ENCODE measurements around the gene CCDC69.

The CCDC69 gene

GRCh38 chr5:151223447-151224264 is at the start of gene CCDC69:
Gene CCDC69, minus strand, starts transcription at chr5:151224092. Its CDS starts 122 bp downstream, at chr5:151223970.
- Histone ChIP-seq H3K27ac (peak within 1 kb of the TSS; percentile 100), H3K4me1 (ENCODE audit: control insufficient read depth in 1 of 2, insufficient read depth in 1 of 2, low read depth in 1 of 2, low read length in 1 of 2) (peaks cover 57 to 64% of the 10 kb centered on the region in 2 experiments), H3K9me3 (no peaks in the 10 kb centered on the region), H3K27me3 (no peaks in the 10 kb centered on the region), H3K4me3 (ENCODE audit: low read depth in 1 of 2, low read length in 1 of 2) (peak within 1 kb of the TSS; percentile 82 to 86), H3K36me3 (no peaks in the 10 kb centered on the region)
- TF ChIP-seq CTCF (IDR thresholded peaks at IDR 0.05): no peak

GRCh38 chr5:151271336-151271735 is 47.4 kb upstream of the CCDC69 start:
- Histone ChIP-seq H3K9me3 (no peaks in the 10 kb centered on the region), H3K4me3 (ENCODE audit: low read depth in 1 of 2, low read length in 1 of 2) (no peak overlapping the region), H3K27ac (peak overlapping the region; percentile 44), H3K36me3 (peaks cover 36% of the 10 kb centered on the region), H3K27me3 (no peaks in the 10 kb centered on the region), H3K4me1 (ENCODE audit: control insufficient read depth in 1 of 2, insufficient read depth in 1 of 2, low read depth in 1 of 2, low read length in 1 of 2) (no peaks in the 10 kb centered on the region)
- no peak for TF ChIP-seq CTCF (IDR thresholded peaks at IDR 0.05)

- Histone ChIP-seq H3K9me3 (no peaks in the 10 kb centered on the region), H3K27ac (peak overlapping the region; percentile 5), H3K27me3 (no peaks in the 10 kb centered on the region), H3K4me3 (ENCODE audit: low read depth in 1 of 2, low read length in 1 of 2) (no peak overlapping the region), H3K4me1 (ENCODE audit: control insufficient read depth in 1 of 2, insufficient read depth in 1 of 2, low read depth in 1 of 2, low read length in 1 of 2) (no peaks in the 10 kb centered on the region), H3K36me3 (peaks cover 36% of the 10 kb centered on the region)
- TF ChIP-seq CTCF (IDR thresholded peaks at IDR 0.05): no peak
Observed at GRCh38 chr5:151270599-151270998, 46.7 kb upstream of the CCDC69 start.

- no peaks in the 10 kb centered on the region for H3K4me1 ChIP-seq (ENCODE audit: control insufficient read depth in 1 of 2, insufficient read depth in 1 of 2, low read depth in 1 of 2, low read length in 1 of 2)
- H3K36me3 ChIP-seq: peaks cover 37% of the 10 kb centered on the region
- no peaks in the 10 kb centered on the region for H3K9me3 ChIP-seq
- H3K4me3 ChIP-seq (ENCODE audit: low read depth in 1 of 2, low read length in 1 of 2): no peak overlapping the region
- TF ChIP-seq CTCF (IDR thresholded peaks at IDR 0.05): no peak
- H3K27me3 ChIP-seq: no peaks in the 10 kb centered on the region
- H3K27ac ChIP-seq: no peak overlapping the region
Observed at GRCh38 chr5:151267491-151268260, 43.8 kb upstream of the CCDC69 start.

GRCh38 chr5:151264113-151264512 is 40.2 kb upstream of the CCDC69 start:
- no peak overlapping the region for H3K27ac ChIP-seq
- H3K27me3 ChIP-seq: no peaks in the 10 kb centered on the region
- H3K4me1 ChIP-seq (ENCODE audit: control insufficient read depth in 1 of 2, insufficient read depth in 1 of 2, low read depth in 1 of 2, low read length in 1 of 2): no peaks in the 10 kb centered on the region
- H3K9me3 ChIP-seq: no peaks in the 10 kb centered on the region
- no peak for TF ChIP-seq CTCF (IDR thresholded peaks at IDR 0.05)
- H3K36me3 ChIP-seq: peaks cover 32% of the 10 kb centered on the region
- H3K4me3 ChIP-seq (ENCODE audit: low read depth in 1 of 2, low read length in 1 of 2): no peak overlapping the region

Measured in neutrophil (primary cell).